ENCODE data around the gene FOXO3. TPM values are rescaled to one million over a fixed set of nuclear protein-coding genes. Genes with fewer than 3 reads are reported as not detected.

The FOXO3 gene
- total RNA-seq, 1 experiment from 2014 or later, result 22.1 TPM

DNA sequence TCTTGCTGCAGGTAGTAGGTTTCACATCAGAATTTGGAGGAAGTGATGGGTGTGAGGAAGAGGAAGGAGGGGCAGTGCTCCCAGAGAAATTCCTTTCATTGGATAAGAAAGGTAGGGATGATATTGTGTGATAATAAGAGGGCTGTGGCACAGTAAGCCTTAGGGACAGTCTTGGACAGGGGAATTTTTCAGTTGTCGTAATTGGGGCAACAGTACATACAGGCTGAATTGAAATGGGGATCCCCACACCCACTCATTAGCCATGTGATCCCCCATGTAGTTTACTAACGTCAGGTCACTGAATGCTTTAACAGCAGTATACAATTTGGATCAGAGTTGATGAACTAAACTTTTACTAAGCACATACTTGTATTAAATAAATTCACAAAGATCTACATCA lies 79.4 kb downstream of the FOXO3 start:
- H4K5ac ChIP-seq (ENCODE audit: insufficient read length, low read depth, low read length), result no peak overlapping the region
- no peaks in the 10 kb centered on the region for H3K9me3 ChIP-seq (ENCODE audit: control insufficient read depth, low read depth, low read length)
- no peak overlapping the region for H2AFZ ChIP-seq (ENCODE audit: low read length)
- no peaks in the 10 kb centered on the region for H3K27me3 Mint-ChIP-seq (ENCODE audit: low read depth)
- H3K9me3 Mint-ChIP-seq, result no peaks in the 10 kb centered on the region
- H3K4me3 Mint-ChIP-seq, result no peak overlapping the region
- no peak overlapping the region for H3K14ac ChIP-seq (ENCODE audit: insufficient read depth, low read length)
- no peak overlapping the region for H3K23ac ChIP-seq (ENCODE audit: insufficient read length, low read depth, low read length)
- H2AK5ac ChIP-seq (ENCODE audit: insufficient read length, low read length), result no peak overlapping the region
- H3K36me3 Mint-ChIP-seq (ENCODE audit: insufficient read depth in 1 of 3, low read depth in 3 of 3), result no peaks in the 10 kb centered on the region; a peak in 1 of 7 replicates
- no peaks in the 10 kb centered on the region for H4K20me1 ChIP-seq (ENCODE audit: control insufficient read depth, insufficient read depth, insufficient read length)
- H3K23me2 ChIP-seq (ENCODE audit: insufficient read length, low read depth, low read length, poor library complexity, severe bottlenecking), result no peaks in the 10 kb centered on the region
- no peak overlapping the region for H2BK20ac ChIP-seq (ENCODE audit: low read depth, low read length, poor library complexity, severe bottlenecking)
- no peak overlapping the region; a peak in 1 of 7 replicates for H3K27ac Mint-ChIP-seq
- H3K9ac ChIP-seq (ENCODE audit: extremely low read depth, insufficient read length, low read length), result no peak overlapping the region
- H2BK120ac ChIP-seq (ENCODE audit: low read depth, low read length, poor library complexity, severe bottlenecking), result no peak overlapping the region
- H2BK5ac ChIP-seq (ENCODE audit: insufficient read length, low read length), result no peak overlapping the region
- H3K4ac ChIP-seq (ENCODE audit: low read depth, low read length), result no peak overlapping the region
- H3K4me1 ChIP-seq (ENCODE audit: insufficient read depth, low read length), result peaks cover 8% of the 10 kb centered on the region; the same call in 1 of the 2 replicates
- H3K27ac ChIP-seq (ENCODE audit: insufficient read length, low read depth, low read length), result no peak overlapping the region
- WGBS (ENCODE audit: extremely low coverage, insufficient read length, low lambda C conversion rate), result no CpG with 5 or more reads among the region's 2 CpGs
- H3K79me2 ChIP-seq (ENCODE audit: insufficient read depth, low read length), result peaks cover 3% of the 10 kb centered on the region; the same call in 1 of the 2 replicates
- no peak overlapping the region for H4K8ac ChIP-seq (replicated peaks; ENCODE audit: insufficient read length, low read depth, low read length)
- TF ChIP-seq, protein P1, sequence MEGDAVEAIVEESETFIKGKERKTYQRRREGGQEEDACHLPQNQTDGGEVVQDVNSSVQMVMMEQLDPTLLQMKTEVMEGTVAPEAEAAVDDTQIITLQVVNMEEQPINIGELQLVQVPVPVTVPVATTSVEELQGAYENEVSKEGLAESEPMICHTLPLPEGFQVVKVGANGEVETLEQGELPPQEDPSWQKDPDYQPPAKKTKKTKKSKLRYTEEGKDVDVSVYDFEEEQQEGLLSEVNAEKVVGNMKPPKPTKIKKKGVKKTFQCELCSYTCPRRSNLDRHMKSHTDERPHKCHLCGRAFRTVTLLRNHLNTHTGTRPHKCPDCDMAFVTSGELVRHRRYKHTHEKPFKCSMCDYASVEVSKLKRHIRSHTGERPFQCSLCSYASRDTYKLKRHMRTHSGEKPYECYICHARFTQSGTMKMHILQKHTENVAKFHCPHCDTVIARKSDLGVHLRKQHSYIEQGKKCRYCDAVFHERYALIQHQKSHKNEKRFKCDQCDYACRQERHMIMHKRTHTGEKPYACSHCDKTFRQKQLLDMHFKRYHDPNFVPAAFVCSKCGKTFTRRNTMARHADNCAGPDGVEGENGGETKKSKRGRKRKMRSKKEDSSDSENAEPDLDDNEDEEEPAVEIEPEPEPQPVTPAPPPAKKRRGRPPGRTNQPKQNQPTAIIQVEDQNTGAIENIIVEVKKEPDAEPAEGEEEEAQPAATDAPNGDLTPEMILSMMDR (conservative IDR thresholded peaks at IDR 0.05), result no peak
- H2BK15ac ChIP-seq (ENCODE audit: low read depth, low read length), result no peak overlapping the region
- H3K27me3 ChIP-seq (ENCODE audit: insufficient read depth, low read length), result no peaks in the 10 kb centered on the region
- no peak overlapping the region for H3K4me2 ChIP-seq (ENCODE audit: insufficient read depth, insufficient read length, low read length)
- H4K91ac ChIP-seq (ENCODE audit: insufficient read length, low read depth, low read length), result no peak overlapping the region
- H2BK12ac ChIP-seq (ENCODE audit: insufficient read length, low read depth, low read length), result no peak overlapping the region
- no peak overlapping the region for H3K18ac ChIP-seq (ENCODE audit: insufficient read length, low read depth, low read length)
- no peaks in the 10 kb centered on the region for H3K79me1 ChIP-seq (ENCODE audit: insufficient read depth, low read depth, low read length, poor library complexity, severe bottlenecking)
- H3T11ph ChIP-seq (ENCODE audit: low read length), result no peak overlapping the region
- DNase-seq, result no peak
- H3K56ac ChIP-seq (ENCODE audit: insufficient read length, low read depth, low read length), result no peak overlapping the region
- peaks cover 59 to 60% of the 10 kb centered on the region in 2 experiments for H3K4me1 Mint-ChIP-seq
